ENCODE data around the gene TWSG1.

TWSG1 gene

DNA sequence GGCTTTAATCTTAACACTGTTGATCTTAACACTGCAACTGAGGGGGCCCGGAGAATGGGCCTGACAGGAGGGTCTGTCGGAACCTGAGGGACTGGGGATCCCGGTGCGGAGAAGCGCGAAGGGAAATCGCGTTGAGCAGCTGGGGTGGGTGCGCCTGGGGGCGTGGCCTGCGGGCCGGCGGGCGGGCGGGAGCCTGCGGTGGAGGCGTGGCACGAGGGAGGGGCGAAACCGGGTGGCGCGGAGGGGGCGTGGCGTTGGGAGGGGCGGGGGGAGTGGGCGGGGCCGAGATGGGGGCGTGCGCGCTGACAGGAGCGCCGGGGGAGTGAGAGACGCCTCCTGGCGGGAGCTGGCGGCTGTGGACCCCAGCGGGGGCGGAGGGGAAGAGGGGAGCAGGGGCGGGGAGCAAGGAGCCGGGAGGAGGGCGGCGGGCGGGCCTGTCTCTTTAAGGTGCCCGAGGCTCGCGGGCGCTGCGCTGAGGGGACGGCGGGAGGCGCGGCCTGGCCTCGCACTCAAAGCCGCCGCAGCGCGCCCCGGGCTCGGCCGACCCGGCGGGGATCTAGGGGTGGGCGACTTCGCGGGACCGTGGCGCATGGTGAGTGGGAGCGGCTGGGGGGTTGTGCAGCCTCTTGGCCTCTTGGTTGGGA is at the start of gene TWSG1:
TSS of gene TWSG1 (plus strand) at position 445 of the 644 bp plus-strand sequence. CDS start 2,457 bp downstream, outside the sequence.
- peak; percentile 75 for DNase-seq

DNA sequence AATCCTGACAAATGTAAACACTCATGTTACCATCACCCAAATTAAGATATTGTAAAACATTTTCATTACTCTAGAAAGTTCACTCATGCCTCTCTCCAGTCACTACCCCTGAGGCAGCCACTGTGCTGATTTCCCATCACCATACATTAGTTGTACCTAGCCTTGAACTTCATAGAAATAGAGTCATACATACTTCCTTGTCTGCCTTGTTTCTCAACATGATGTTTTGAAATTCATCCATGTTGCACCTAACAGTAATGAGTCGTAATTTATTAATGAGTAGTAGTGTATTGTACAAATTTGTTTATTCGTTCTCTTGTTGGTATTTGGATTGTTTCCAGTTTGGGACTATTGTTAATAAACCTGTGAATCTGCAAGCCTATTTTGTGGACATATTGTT is 49.0 kb upstream of the TWSG1 start:
- DNase-seq, result no peak

DNA sequence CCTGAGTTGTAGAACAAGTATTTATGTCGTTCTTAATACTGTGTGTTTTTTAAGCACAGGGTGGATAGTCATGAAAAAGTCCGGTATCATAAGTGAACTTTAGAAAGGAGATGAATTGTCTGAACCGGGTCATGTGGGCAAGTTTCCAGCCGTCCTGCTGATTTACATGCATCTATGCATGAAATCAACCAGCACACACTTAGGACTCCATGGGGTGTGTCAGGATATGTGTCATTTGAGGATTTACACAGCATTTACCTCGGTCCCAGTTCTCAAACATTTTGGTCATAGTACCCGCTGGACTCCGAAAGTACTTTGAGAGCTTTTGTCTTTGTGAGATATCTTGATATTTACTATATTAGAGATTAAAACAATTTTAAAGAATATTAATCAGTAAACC is 47.5 kb upstream of the TWSG1 start:
- no peak for DNase-seq

DNA sequence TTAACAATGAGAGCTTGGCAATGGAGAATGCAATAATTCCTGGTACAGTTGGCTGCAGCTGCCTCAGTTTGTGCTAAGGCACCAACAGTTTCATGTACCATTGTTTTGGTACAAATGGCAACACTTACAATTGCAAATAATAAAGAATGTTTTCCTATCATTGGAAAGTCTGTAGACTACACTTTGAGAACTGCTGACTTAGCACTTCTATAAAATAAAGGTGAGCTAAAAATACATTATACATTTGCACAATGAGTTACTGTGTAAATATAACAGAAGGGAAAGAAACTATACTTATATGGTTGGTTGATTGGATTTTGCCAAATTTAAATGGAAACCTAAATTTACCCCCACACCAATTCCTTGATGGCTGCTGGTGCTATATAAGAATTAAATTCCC is 44.9 kb upstream of the TWSG1 start:
- DNase-seq, result no peak

DNA sequence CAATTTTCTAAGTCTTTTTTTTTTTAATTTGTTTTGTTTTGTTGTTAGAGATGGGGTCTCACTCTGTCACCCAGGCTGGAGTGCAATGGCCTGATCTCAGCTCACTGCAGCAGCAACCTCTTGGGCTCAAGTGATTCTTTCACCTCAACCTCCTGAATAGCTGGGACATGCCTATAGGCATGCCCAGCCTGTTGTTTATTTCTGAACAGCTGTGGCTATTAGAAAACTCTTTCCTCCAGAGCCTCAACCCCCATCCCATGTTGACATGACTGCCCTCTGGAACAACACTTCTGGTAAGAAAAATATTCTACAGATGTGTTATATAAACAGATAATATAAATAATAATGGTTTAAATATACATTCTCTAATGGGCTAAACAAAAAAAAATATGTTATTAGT is 44.4 kb upstream of the TWSG1 start:
- no peak for DNase-seq

DNA sequence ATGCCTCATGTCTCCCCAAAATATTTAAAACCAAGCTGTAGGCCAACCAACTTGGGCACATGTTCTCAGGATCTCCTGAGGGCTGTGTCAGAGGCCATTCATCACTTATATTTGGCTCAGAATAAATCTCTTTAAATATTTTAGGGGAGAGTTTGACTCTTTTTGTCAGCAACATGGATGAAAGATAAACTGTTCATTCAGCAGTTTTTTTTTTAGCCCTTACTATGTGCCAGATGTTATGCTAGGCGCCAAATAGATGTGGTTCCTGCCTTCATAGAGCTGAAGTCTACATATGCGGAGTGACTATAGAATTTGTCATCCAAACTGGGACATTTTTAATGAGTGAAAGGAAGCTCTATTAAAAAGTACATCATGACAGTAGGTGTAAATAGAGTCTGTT is 42.5 kb upstream of the TWSG1 start:
- no peak for DNase-seq

DNA sequence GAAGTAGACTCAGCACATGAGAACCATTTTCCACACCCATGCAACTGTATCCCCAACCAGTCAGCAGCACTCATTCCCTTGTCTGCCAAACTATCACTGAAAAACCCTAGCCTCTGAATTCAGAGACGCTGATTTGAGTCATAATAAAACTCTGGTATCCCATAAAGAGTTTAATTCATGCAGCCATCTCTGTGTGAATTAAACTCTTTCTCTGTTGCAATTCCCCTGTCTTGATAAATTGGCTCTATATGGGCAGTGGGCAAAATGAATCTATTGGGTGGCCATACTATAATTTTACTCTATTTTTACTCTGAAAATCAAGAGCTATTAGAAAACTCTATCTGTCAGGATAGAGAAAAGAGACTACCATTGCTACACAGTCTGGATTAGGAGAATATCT is 40.6 kb upstream of the TWSG1 start:
- DNase-seq, result no peak

DNA sequence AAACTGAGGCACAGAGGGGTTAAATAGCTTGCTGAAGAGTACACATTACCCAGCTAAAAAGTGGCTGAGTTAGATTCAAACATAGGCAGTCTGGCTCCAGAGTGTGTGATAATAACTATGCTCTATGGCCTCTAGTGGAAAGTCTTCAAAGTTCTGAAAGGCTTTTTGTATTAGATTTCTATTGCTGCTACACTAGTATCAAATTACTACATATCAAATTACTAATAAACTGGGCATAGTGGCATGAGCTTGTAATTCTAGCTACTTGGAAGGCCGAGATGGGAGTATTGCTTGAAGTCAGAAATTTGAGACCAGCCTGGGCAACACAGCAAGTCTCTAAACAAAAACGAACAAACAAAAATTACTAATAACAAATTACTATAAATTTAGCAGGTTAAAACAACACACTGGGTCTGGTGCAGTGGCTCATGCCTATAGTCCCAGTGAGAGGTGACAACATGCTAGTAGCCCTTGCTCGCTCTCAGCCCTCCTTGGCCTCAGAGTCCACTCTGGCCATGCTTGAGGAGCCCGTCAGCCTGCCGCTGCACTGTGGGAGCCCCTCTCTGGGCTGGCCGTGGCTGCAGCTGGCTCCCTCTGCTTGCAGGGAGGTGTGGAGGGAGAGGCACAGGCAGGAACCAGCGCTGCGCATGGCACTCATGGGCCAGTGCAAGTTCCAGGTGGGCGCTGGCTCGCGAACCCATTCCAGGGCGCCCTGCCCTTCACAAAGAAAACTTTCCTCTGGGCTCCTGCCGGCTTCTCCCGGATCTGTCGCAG is 38.2 kb upstream of the TWSG1 start:
- DNase-seq, result no peak

DNA sequence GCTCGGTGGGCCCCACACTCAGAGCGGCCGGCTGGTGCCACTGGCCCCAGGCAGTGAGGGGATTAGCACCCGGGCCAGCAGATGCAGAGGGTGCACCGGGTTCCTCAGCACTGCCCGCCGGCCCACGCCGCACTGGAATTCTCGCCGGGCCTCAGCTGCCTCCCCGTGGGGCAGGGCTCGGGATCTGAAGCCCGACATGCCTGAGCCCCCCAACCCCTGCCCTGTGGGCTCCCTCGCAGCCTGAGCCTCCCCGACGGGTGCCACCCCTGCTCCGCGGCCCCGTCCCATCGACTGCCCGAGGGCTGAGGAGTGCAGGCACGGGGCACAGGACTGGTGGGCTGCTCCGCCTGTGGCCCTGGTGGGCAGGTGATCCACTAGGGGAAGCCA is 37.6 kb upstream of the TWSG1 start:
- DNase-seq, result no peak

DNA sequence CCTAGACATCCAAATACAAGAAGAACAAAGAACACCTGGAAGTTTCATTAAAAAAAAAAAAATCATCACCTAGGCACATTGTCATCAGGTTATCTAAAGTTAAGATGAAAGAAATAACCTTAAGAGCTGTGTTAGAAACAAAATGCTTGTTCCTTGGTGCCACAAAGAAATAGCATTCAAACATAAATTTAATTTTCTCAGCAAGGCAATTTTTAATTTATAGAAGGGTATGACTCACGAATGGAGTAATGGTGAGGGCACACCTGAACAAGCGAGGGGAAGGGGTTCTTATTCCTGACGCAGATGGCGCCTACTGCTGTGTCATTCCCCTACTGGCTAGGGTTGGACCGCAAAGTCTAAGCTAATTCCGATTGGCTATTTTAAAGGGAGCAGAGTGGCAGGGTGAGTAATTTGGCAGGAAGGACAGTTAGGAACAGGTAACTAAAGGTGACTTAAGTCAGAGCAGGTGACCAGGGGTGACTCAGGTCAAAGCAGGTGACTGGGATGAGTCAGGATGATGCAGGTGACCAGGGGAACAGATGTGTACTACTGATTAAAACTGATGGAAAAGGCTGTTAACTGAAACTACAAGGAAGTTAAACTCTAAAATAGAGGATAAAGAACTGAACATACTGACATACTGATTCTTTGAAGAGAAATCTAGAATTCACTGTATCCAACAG is 30.0 kb upstream of the TWSG1 start:
- DNase-seq, result no peak

DNA sequence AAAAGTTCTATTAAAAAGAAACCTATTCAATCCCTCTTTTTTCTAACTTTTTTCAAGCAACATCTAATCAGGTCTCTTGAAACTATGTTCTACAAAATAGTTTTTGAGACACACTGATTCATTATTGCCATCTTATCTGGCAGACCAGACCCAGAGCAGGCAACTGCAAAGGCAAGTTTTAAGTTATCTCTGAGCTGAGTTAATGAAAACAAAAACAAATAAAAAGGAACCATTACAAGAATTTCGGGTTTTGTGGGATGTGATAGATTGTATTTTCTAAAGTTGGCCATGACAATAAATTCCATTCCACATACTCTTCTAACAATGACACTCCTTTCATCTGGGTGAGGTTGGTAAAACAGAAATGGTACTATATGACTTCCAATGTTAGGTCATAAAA is 15.2 kb upstream of the TWSG1 start:
- DNase-seq, result no peak

DNA sequence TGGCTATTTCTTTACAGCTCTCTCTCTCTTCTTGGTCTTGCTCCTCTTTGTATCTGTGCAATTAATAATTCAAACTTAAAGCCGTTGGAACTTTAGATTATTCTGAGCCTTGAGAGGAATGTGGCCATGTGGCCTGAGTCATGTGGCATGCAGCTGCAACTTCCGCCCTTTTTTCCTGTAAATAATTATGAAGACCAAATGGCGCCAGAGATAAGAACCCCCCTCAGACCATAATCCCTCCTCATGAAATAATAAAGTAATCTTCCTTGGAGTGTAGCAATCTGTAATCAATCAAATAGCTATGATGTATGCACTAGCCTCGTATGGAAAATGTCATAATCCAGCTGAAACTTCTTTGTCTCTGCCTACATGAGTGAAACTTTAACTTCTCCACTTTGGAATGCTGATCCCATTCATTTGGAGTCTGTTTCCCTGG is 13.5 kb upstream of the TWSG1 start:
- no peak for DNase-seq

DNA sequence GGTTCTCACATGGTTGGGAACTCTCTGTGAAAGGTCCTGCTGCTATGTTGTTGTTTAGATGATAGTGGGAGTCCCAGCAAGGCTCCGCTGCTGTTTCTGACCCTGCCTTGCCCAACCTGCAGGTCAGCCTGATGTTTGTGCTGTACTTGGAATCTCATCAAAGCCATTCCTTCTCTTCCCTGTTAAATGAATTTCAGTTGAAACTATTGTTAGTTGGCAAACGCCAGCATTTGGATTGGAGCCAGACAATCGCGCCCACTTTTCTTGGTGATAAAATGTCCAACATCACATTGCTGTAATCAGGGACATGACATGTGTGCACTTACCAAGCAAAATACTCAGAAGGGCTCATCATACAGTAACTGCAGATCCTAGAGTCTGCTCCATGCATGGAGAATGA is 12.8 kb upstream of the TWSG1 start:
- DNase-seq, result no peak

DNA sequence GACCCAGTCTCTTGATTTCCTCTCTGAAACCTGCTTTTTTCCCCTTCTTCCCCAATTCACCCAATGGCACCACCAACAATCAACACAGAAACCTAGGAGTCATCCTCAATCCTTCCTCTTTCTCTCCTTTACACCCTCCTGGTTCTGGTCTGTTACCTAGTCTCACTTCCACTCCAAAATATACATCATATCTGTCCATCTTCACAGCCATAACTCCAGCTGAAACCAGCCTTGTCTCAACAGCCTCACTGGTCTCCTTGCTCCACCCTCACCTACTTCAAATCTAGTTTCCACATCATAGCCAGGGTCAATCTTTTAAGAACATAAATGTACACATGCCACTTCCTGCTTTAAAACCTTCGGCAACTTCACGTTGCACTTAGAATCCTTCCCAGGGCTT is 11.8 kb upstream of the TWSG1 start:
- DNase-seq, result no peak

DNA sequence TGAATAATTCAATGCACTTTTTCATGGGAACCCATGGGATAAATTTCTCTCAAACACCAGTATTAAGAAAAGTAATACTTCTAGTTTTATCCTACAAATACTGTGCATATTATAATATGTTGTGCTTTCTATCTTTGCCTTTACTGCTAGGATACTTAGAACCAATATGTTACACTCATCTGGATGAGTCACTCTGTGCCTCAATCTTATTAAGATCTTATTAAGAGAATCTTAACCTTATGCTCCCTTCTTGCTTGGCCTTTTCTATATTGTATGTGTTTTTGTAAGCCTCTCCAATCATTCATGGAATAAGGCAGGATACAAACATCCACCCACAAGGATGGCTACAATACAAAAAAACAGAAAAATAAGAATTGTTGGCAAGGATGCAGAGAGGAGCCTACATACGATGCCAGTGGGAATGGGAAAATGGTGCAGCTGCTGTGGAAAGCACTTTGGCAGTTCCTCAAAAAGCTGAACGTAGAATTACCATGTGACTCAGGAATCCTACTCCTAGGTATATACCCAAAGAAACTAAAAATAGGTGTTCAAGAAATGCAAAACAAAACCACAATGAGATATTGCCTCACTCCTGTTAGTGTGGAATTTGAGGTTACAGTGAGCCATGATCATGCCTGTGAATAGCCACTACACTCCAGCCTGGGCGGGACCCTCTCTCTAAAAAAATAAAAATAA is 10.7 kb upstream of the TWSG1 start:
- DNase-seq, result no peak

DNA sequence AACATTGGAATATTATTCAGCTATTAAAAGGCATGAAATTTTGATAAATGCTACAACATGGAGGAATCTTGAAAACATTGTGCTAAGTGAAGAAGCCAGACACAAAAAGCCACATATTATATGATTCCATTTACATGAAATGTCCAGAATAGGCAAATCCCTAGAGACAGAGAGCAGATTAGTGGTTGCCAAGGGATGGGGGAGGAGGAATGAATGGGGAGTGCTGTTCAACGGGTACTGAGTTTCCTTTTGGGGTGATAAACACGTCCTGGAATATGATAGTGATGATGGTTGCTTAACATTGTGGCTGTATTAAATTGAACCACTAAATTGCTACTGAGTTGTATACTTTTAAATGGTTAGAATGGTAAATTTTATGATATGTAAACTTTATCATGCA is 8.9 kb upstream of the TWSG1 start:
- DNase-seq, result no peak

DNA sequence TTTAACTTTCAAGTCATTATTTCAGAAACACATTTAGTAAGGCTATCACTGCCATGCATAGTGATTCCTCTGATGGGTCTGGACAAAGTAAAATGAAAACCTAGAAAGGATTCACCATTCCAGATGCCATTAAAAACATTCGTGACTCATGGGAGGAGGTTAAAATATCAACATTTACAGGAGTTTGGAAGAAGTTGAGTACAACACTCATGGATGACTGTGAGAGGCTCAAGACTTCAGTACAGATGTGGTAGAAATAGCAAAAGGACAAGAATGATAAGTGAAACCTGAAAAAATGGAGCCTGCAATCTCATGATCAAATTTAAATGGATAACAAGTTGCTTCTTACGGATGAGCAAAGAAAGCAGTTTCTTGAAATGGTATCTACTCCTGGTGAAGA is 5.8 kb upstream of the TWSG1 start:
- DNase-seq, result no peak

DNA sequence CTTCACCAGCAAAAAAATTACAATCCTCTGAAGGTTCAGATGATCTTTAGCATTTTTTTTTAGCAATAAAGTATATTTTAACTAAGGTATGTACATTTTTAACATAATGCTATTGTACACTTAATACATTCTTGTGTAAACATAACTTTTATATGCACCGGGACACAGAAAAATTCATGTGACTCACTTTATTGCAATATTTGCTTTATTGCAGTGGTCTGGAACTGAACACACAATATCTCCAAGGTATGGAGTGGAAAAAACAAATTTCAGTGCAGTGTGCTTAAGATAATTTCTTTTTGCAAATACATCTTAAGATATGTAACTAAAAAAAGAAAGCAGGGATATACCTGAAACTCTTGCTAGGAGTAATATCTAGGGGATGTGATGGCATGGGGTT is 5.1 kb upstream of the TWSG1 start:
- no peak for DNase-seq

DNA sequence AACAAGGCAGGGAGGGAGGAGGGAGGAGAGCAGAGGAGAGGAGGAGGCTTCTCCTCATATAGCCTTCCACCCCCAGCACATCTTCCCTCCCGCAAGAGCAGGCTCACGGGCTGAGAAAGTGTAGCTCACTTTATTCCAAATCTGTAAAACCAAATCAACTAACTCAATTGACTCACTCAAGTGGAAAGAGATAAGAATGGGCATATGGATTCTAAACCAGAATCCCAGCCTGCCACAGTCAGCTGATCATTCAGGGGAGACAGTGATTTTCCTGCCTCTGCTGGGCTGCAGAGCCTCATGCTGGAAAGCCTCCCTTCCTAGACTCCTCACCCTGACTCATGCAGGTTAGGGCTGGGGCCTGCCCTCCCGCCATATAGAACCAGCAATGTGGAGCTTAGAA is 4.2 kb upstream of the TWSG1 start:
- no peak for DNase-seq

DNA sequence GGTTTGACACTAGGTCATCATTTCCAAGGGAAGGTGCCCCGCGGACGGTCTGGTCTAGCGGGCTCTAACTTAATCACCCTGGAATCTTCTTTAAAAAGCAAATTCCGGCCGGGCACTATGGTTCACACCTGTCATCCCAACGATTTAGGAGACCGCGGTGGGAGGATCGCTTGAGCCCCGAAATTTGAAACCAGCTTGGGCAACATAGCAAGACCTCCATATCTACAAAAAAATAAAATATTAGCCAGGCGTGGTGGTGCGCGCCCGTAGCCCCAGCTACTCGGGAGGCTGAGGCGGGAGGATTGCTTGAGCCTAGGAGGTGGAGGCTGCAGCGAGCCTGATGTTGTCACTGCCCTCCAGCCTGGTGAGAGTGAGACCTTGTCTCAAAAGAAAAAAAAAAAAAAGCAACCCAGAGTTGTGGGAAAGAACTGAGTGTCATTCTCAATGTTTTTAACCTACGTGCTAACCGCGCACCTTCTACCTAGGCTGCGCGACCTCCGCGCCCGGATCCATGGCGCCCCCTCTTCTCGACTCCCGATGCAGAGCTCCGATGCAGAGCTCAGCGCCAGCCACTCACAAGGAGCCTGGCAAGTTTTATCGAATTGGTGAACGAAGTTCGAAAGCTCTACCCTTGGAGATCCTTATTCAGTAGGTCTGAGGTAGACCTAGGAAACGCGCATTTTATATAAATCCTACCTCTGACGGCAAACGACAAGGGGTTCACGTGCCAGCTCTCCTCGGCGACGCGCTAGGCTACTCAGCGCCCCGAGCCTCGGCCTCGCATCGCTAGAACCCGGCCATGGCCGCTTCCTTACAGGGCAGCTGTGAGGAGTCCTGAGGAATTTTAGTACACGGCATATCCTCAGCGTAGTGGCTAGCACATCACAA is 888 bp upstream of the TWSG1 start:
- DNase-seq, result peak; percentile 69

DNA sequence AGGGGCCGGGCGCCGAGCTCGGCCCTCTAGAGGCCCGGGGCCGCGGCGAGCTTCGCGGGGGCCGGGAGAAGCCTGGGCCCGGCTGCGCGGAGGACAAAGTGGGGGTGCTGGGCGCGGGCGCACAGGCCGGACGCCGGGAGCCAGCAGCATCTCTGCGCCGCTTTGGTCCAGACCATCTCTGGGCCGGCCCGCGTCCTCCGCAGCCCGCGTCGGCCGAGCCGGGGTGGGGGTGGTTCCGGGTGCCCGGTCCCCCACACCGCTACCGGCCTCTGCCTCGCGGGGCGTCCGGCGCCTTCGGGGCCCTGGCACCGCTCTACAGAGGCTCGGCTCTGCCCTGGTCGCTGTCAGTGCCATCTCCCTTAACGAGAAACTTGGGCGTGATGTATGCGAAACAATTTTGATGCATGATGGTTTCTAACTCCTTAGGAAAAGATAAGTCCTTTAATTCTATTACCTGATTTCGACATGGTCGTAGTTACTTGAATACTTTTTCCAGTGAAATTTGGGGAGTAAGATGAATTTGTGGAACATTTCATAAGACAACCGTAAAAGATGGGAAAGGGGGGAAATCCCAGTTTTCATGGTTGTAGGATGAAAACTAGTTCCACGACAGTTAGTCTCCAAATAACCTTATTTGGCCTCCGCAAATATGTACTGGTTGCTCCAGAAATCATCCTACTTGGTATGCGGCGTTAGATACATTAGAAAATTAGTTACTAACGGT is 562 bp downstream of the TWSG1 start:
- DNase-seq, result no peak

DNA sequence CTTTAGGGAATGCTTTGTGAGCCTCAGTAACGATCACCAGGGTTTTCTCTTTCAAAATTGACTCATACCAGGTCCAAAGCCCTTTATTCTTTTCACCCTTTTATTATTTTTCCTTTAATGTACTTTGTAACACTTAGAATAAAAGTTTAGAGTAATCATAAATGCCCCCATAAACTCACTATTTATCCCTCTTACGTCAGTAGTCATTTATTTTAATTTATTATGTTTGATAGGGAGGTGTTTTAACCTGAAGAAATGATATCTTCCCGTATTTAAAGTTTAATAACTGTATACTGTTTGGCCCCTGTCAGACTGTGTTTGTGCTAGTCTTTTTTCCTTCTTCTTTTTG is 1.1 kb downstream of the TWSG1 start:
- no peak for DNase-seq
